Osteocyte (in vitro differentiated cells): ENCODE measurements around the gene GLCE. TPM values are rescaled to one million over a fixed set of nuclear protein-coding genes. Genes with fewer than 3 reads are reported as not detected.

Source experiments
- DNase-seq: peaks from one replicate; pipeline ENCODE4 v3.0.0; 2021; ENCODE audit warnings: mixed read lengths; ENCODE audit not compliant: unreplicated experiment; ENCODE audit errors: extremely low spot score
- H3K27ac Mint-ChIP-seq: one replicate; pipeline ENCODE4 v1.8.0; 2021; ENCODE audit warnings: mild to moderate bottlenecking, mixed read lengths; ENCODE audit not compliant: unreplicated experiment
- H3K27me3 Mint-ChIP-seq: one replicate; pipeline ENCODE4 v1.8.0; 2021; ENCODE audit warnings: mixed read lengths; ENCODE audit not compliant: unreplicated experiment
- H3K36me3 Mint-ChIP-seq: one replicate; pipeline ENCODE4 v1.8.0; 2021; ENCODE audit warnings: mixed read lengths; ENCODE audit not compliant: unreplicated experiment
- H3K4me1 Mint-ChIP-seq: one replicate; pipeline ENCODE4 v1.8.0; 2021; ENCODE audit warnings: mixed read lengths; ENCODE audit not compliant: unreplicated experiment
- H3K4me3 Mint-ChIP-seq: one replicate; pipeline ENCODE4 v1.8.0; 2021; ENCODE audit warnings: mild to moderate bottlenecking, moderate library complexity, mixed read lengths; ENCODE audit not compliant: unreplicated experiment
- H3K9me3 Mint-ChIP-seq: one replicate; pipeline ENCODE4 v1.8.0; 2021; ENCODE audit warnings: mixed read lengths; ENCODE audit not compliant: unreplicated experiment
- total RNA-seq: library from RNA; stranded (reverse); gene quantifications from 2 replicates; pipeline ENCODE4 v1.2.1, GENCODE V29; 2021
- TF ChIP-seq, protein P1 (sequence below): fragments of 200-600 bp; sonication (generic); IDR thresholded peaks from 2 replicates; pipeline ENCODE4 v1.5.0; 2021; ENCODE audit warnings: antibody characterized with exemption, mild to moderate bottlenecking, moderate library complexity

The GLCE gene
- total RNA-seq, 1 donor from 2014 or later: 19.5 TPM

DNA sequence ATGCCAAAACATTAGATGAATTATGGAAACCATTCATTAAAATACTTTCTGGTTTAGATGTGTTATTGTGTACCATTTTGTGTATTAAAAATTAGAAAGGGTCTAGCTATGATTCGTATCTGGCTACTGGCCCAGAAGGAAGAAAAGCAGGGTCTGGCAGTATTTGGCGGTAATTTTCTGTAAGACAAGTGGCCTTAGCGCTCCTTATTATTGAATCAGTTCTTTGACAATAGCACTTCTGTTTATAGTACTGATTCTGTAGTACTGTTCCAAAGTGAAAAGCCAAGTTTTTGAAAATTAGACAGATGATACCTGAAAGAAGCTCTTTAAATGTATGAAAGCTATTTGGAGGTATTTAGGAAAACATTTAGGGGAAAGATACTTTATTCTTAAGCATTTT is 10.2 kb downstream of the GLCE start:
- Mint-ChIP-seq H3K27me3 (no peaks in the 10 kb centered on the region), H3K27ac (no peak overlapping the region), H3K4me1 (no peaks in the 10 kb centered on the region), H3K4me3 (no peak overlapping the region), H3K36me3 (no peaks in the 10 kb centered on the region), H3K9me3 (no peaks in the 10 kb centered on the region)
- no peak for DNase-seq
- TF ChIP-seq, protein P1, sequence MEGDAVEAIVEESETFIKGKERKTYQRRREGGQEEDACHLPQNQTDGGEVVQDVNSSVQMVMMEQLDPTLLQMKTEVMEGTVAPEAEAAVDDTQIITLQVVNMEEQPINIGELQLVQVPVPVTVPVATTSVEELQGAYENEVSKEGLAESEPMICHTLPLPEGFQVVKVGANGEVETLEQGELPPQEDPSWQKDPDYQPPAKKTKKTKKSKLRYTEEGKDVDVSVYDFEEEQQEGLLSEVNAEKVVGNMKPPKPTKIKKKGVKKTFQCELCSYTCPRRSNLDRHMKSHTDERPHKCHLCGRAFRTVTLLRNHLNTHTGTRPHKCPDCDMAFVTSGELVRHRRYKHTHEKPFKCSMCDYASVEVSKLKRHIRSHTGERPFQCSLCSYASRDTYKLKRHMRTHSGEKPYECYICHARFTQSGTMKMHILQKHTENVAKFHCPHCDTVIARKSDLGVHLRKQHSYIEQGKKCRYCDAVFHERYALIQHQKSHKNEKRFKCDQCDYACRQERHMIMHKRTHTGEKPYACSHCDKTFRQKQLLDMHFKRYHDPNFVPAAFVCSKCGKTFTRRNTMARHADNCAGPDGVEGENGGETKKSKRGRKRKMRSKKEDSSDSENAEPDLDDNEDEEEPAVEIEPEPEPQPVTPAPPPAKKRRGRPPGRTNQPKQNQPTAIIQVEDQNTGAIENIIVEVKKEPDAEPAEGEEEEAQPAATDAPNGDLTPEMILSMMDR: no peak

DNA sequence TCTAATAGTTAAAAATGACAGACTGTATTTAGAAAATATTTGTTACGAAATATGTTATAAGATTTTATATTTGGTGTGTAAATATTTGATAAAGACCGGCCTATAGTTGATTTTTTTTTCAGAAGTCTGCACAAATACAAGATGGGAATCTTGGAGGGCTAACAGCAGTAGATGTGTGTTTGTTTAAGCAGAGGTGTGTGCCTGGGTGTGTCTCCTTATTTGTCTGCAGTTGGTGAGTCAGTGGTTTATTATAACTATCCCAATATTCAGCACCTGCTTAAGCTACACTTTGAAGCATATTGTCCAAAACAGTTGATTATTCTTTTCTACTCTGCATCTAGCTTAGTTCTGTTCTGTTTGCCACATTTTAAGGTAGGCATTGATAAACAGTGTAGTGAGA is 12.4 kb downstream of the GLCE start:
- Mint-ChIP-seq H3K9me3 (no peaks in the 10 kb centered on the region), H3K27me3 (no peaks in the 10 kb centered on the region), H3K4me1 (no peaks in the 10 kb centered on the region), H3K4me3 (no peak overlapping the region), H3K27ac (no peak overlapping the region), H3K36me3 (no peaks in the 10 kb centered on the region)
- TF ChIP-seq, protein P1: no peak
- no peak for DNase-seq

DNA sequence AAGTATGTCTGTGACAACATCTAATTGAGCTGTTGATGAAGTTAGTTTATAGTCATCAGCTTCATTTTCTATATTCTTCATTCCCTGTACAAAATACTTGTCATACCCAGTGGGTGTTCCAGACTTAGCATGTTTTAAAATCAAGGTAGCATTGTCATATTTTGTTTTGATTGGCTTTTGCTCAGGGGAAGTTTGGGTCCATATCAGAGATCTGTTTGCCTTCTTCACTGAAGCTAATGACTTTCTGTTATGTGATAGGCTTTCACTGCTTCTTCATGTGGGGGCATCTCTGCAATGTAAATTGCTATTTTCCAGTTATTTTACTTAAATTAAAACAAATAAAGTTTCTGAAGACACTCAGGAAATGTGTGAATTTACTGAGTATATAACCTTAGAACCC is 15.1 kb downstream of the GLCE start:
- no peaks in the 10 kb centered on the region for H3K36me3 Mint-ChIP-seq
- H3K4me3 Mint-ChIP-seq: no peak overlapping the region
- no peak for DNase-seq
- no peaks in the 10 kb centered on the region for H3K9me3 Mint-ChIP-seq
- TF ChIP-seq, protein P1: no peak
- no peaks in the 10 kb centered on the region for H3K4me1 Mint-ChIP-seq
- H3K27me3 Mint-ChIP-seq: no peaks in the 10 kb centered on the region
- H3K27ac Mint-ChIP-seq: no peak overlapping the region

DNA sequence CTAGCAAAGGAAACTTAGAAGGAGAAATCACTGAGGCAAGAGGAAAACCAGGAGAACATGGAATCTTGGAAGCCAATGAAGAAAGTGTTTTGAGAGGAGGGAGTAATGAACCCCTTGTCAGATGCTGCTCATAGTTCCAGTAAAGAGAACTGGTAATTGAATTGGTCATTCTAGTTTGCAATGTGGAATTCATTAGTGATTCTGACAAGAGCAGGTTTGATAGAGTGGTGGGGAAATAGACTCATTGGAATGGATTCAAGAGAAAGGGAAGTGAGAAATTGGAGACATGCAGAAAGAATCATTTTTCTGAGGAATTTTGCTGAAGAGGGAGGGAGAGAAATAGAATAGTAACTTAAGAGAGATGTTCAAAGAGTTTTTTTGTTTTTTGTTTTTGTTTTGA is 21.0 kb downstream of the GLCE start:
- H3K4me1 Mint-ChIP-seq: no peaks in the 10 kb centered on the region
- TF ChIP-seq, protein P1: no peak
- H3K9me3 Mint-ChIP-seq: no peaks in the 10 kb centered on the region
- DNase-seq: no peak
- no peaks in the 10 kb centered on the region for H3K36me3 Mint-ChIP-seq
- no peak overlapping the region for H3K27ac Mint-ChIP-seq
- H3K27me3 Mint-ChIP-seq: no peaks in the 10 kb centered on the region
- no peak overlapping the region for H3K4me3 Mint-ChIP-seq

DNA sequence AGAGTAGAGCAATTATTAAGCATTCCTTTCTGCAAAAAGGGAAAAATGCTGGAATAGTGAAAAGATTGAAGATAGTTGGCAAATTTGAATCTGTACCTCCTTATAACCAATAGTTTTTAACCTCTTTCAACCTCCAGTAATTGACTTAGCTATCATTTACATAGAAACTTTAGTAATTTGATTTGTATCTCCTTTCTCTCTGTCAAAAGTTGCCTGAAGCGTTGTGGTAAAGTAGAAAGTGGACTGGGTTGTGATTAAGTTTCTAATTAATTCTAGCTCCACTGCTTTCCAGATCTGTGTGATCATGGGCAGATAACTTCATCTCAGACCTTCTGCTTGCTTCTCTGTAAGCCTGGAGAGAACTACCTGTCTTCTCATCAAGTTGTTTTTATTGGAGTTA is 24.8 kb downstream of the GLCE start:
- no peak for DNase-seq
- H3K27me3 Mint-ChIP-seq: no peaks in the 10 kb centered on the region
- H3K4me3 Mint-ChIP-seq: no peak overlapping the region
- H3K4me1 Mint-ChIP-seq: no peaks in the 10 kb centered on the region
- H3K9me3 Mint-ChIP-seq: no peaks in the 10 kb centered on the region
- no peaks in the 10 kb centered on the region for H3K36me3 Mint-ChIP-seq
- no peak overlapping the region for H3K27ac Mint-ChIP-seq
- TF ChIP-seq, protein P1: no peak
